Fibroblast of lung (primary cell): Measurements from ENCODE around the gene STRBP.

Source experiments
- EZH2 ChIP-seq: IDR thresholded peaks from 2 replicates; pipeline ENCODE4 v1.5.1; 2012; ENCODE audit warnings: low read length, control low read depth, mild to moderate bottlenecking; ENCODE audit errors: missing control alignments
- TF ChIP-seq, protein P1 (sequence below), 2 donors: IDR thresholded peaks in 1 of 2; conservative IDR thresholded peaks in 1 of 2; 1 replicate in 1 of 2; 2 replicates in 1 of 2; pipeline ENCODE4 v1.5.1; 2011 to 2012; ENCODE audit warnings: low read length in 2 of 2, control low read depth in 1 of 2, inconsistent platforms in 1 of 2, low read depth in 1 of 2, mild to moderate bottlenecking in 1 of 2

DNA sequence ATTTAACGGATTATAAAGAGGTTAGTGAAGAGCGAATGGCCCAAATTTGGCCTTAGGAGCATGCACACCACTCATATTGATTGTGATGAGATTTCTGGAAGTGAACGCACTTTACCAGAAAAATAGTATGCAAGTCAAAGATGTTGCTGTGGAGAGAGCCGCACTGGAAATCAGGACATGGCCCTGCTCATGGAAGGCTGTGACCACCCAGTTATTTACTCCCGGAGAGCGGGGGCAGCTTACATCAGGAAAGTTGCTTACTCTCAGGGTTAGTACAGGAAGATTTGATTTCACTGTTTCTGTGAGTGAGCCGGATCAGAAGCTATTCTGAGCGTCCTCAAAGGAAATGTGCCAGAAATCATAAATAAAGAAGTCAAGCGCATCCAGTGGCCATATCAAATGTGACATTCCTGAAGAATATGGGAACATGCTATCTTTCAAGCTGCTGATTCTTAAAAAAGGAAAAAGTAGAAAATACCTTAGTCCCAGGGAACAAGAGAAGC is 42.9 kb upstream of the STRBP start:
- TF ChIP-seq, protein P1, sequence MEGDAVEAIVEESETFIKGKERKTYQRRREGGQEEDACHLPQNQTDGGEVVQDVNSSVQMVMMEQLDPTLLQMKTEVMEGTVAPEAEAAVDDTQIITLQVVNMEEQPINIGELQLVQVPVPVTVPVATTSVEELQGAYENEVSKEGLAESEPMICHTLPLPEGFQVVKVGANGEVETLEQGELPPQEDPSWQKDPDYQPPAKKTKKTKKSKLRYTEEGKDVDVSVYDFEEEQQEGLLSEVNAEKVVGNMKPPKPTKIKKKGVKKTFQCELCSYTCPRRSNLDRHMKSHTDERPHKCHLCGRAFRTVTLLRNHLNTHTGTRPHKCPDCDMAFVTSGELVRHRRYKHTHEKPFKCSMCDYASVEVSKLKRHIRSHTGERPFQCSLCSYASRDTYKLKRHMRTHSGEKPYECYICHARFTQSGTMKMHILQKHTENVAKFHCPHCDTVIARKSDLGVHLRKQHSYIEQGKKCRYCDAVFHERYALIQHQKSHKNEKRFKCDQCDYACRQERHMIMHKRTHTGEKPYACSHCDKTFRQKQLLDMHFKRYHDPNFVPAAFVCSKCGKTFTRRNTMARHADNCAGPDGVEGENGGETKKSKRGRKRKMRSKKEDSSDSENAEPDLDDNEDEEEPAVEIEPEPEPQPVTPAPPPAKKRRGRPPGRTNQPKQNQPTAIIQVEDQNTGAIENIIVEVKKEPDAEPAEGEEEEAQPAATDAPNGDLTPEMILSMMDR (conservative IDR thresholded peaks at IDR 0.05 in 1 of 2, IDR thresholded peaks at IDR 0.05 in 1 of 2; ENCODE audit: low read depth in 1 of 2, low read length in 2 of 2) = no peak
- no peak for TF ChIP-seq EZH2
